Activated T-helper 2 cell treated with anti-CD3 and anti-CD28 coated beads, Interferon-gamma antibody, Interleukin-2, Interleukin-4, amounts not matched to agents 10 μg/mL and 5 μg/mL and 100 μg/mL, durations not matched to agents 14 hours and 24 hours and 36 hours (primary cell): Measurements from ENCODE around the gene RHPN2. TPM values are rescaled to one million over a fixed set of nuclear protein-coding genes. Genes with fewer than 3 reads are reported as not detected.
A peak's percentile ranks its signal among the peaks of the same experiment; 100 is the strongest.

Experiments
- DNase-seq: peaks from one replicate; pipeline ENCODE4 v3.0.0; 2021; ENCODE audit warnings: low spot score
- H3K27ac Mint-ChIP-seq: one replicate; pipeline ENCODE4 v1.8.0; 2021; ENCODE audit warnings: mixed read lengths
- H3K27me3 Mint-ChIP-seq: one replicate; pipeline ENCODE4 v1.8.0; 2021; ENCODE audit warnings: low read depth, mixed read lengths
- H3K36me3 Mint-ChIP-seq: one replicate; pipeline ENCODE4 v1.8.0; 2021; ENCODE audit warnings: low read depth, mixed read lengths
- H3K4me1 Mint-ChIP-seq: one replicate; pipeline ENCODE4 v1.8.0; 2021; ENCODE audit warnings: low read depth, mixed read lengths
- H3K4me3 Mint-ChIP-seq: one replicate; pipeline ENCODE4 v1.8.0; 2021; ENCODE audit warnings: low read depth, mild to moderate bottlenecking, moderate library complexity, mixed read lengths
- H3K9me3 Mint-ChIP-seq: one replicate; pipeline ENCODE4 v1.8.0; 2021; ENCODE audit warnings: mixed read lengths
- intact Hi-C: fragments of 100-400 bp; cut with micrococcal nuclease; formaldehyde crosslinking; loops from one replicate; pipeline ENCODE4 v1.15.1; 2023
- total RNA-seq: library from RNA; stranded (reverse); gene quantifications from 2 replicates; pipeline ENCODE4 v1.2.3, GENCODE V29; 2022

RHPN2 gene
- total RNA-seq, 1 donor from 2014 or later: 3.5 TPM

DNA sequence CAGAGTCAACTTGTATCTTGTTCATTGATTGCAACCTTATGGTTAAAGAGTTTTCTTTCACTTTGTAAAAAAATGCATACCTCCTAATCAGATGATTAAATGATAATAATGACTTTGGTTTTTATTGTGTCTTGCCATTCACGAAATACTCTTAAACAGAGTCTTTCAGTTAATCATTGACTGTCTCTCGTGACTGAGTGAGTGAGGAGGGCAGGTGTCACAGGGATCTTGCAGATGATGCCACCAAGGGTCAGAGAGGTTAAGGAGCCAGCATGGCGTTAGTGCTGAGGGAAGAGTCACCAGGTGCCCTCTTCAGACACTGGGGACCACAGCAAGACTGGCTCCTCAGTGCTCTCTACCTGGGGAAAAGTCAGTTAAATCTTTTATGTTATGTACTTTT, 24.3 kb upstream of the RHPN2 start:
- Mint-ChIP-seq H3K4me3 (no peak overlapping the region), H3K27me3 (no peaks in the 10 kb centered on the region), H3K4me1 (peaks cover 4% of the 10 kb centered on the region), H3K27ac (no peak overlapping the region), H3K36me3 (peaks cover 30% of the 10 kb centered on the region), H3K9me3 (no peaks in the 10 kb centered on the region)
- intact Hi-C loops: no loop called here
- no peak for DNase-seq

DNA sequence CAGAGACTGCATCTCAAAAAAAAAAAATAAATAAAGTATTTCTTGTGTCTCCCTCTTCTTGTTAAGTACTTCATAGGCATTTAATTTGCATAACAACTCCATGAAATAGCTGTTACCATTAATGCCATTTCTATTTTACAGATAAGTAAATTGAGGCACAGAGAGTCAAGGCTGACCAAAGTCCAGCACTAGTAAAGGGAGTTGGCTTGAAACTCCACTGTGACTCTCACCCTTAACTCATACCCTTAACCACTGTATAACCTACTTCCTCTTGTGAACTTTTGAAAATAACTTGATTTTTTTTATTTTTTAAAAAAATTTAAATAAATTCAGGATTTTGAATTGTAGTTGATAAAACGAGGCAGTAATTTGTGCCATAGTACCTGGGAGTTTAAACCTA, 22.3 kb upstream of the RHPN2 start:
- Mint-ChIP-seq H3K27ac (no peak overlapping the region), H3K9me3 (no peaks in the 10 kb centered on the region), H3K4me1 (peaks cover 9% of the 10 kb centered on the region), H3K27me3 (no peaks in the 10 kb centered on the region), H3K36me3 (peaks cover 23% of the 10 kb centered on the region), H3K4me3 (no peak overlapping the region)
- intact Hi-C loops: no loop called here
- DNase-seq: no peak

- Mint-ChIP-seq H3K4me1 (peaks cover 20% of the 10 kb centered on the region), H3K4me3 (no peak overlapping the region), H3K27ac (no peak overlapping the region), H3K27me3 (no peaks in the 10 kb centered on the region), H3K9me3 (no peaks in the 10 kb centered on the region), H3K36me3 (peaks cover 20% of the 10 kb centered on the region)
- intact Hi-C loops: no loop called here
- no peak for DNase-seq
Measured at GRCh38 chr19:33085570-33086128, 21.0 kb upstream of the RHPN2 start.

DNA sequence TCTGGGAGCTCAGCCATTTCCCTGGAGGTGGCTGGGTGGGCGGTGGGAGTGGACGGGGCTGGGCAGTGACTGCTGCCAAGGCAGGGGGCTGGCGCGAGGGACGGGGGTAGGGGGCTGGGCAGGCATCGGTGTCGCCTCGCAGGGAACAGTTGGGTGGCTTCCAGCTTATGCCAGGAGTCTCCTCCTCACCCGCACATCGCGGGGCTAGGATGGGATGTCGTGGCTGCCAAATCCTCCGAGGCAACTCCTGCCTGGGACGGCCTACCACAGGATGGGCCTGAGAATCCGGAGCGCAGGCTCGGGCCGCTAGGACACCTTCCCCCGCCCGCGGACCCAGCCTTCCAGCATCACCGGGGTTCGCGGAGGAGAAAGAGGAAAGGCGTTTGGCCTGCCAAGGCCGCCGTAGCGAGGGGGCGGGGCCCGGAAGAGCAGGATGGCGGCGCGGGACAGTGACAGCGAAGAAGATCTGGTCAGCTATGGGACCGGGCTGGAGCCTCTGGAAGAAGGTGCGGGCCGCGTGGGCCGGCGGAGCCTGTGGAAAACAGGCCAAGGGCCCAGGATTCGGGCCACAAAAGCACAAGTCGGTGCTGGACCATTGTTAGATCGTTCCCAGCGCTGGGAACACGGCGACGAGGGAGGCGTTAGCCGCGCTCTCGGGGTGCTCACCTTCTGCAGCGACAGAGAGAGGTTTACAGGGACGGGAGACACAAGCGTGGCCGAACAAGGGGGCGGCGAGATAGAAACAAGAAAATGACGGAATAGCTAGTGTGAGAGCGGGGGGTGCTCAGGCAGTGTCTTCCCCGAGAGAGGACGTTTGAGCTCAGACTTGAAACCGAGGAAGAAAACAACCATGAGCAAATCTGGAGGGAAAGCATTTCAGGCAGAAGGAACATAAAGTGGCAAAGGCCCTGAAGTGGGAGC, 16.3 kb upstream of the RHPN2 start, which contains the start of gene GPATCH1:
Gene GPATCH1 (plus strand): TSS at position 421 of the 921 bp plus-strand sequence. CDS start 13 bp downstream, at position 434.
- H3K4me3 Mint-ChIP-seq: peak within 1 kb of the TSS; percentile 97
- H3K36me3 Mint-ChIP-seq: peaks cover 5% of the 10 kb centered on the region
- intact Hi-C loops: no loop called here
- H3K27me3 Mint-ChIP-seq: no peaks in the 10 kb centered on the region
- peak within 1 kb of the TSS; percentile 95 for H3K27ac Mint-ChIP-seq
- peaks cover 24% of the 10 kb centered on the region for H3K4me1 Mint-ChIP-seq
- DNase-seq: peak; percentile 83
- no peaks in the 10 kb centered on the region for H3K9me3 Mint-ChIP-seq

DNA sequence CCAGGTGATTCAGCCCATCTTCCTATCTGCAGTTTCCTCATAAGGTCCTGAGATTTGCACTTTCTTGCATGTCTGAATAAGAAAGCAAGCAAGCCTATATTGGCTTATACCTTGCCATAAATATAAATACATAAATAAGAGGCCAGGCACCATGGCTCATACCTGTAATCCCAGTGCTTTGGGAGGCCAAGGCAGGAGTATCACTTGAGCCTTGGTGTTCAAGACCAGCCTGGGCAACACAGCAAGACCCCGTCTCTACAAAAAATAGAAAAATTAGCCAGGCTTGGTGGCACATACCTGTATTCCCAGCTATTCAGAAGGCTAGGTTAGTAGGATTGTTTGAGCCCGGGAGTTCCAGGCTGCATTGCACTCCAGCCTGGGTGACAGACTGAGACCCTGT, 10.8 kb upstream of the RHPN2 start:
- intact Hi-C loops: no loop called here
- H3K36me3 Mint-ChIP-seq: no peaks in the 10 kb centered on the region
- peaks cover 8% of the 10 kb centered on the region for H3K4me1 Mint-ChIP-seq
- no peaks in the 10 kb centered on the region for H3K9me3 Mint-ChIP-seq
- no peak overlapping the region for H3K27ac Mint-ChIP-seq
- DNase-seq: no peak
- H3K4me3 Mint-ChIP-seq: no peak overlapping the region
- H3K27me3 Mint-ChIP-seq: no peaks in the 10 kb centered on the region

GRCh38 chr19:33071887-33072286, 7.2 kb upstream of the RHPN2 start:
- Mint-ChIP-seq H3K4me1 (no peaks in the 10 kb centered on the region), H3K36me3 (no peaks in the 10 kb centered on the region), H3K27ac (no peak overlapping the region), H3K27me3 (peaks cover 3% of the 10 kb centered on the region), H3K4me3 (no peak overlapping the region), H3K9me3 (no peaks in the 10 kb centered on the region)
- intact Hi-C loops: no loop called here
- no peak for DNase-seq

DNA sequence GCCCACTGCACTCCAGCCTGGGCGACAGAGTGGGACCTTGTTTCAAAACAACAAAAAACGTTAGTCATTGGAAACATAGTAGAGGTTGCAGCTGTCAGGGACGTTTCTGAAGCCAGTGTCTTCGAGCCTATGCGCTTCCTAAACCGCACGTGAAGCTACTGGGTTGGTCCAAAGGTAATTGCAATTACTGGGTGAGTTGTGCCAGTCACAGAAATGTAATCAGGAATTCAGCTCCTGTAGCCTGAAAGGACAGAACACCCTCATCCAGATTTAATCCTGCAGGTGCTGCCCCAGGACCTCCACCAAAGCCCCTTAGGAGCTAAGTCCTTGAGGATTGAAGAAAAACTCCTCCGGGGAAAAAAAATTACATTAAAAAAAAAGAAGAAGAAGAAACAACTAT, 2.4 kb upstream of the RHPN2 start:
- H3K4me3 Mint-ChIP-seq: no peak overlapping the region
- H3K9me3 Mint-ChIP-seq: no peaks in the 10 kb centered on the region
- H3K27me3 Mint-ChIP-seq: peaks cover 21% of the 10 kb centered on the region
- no peak for DNase-seq
- H3K27ac Mint-ChIP-seq: no peak overlapping the region
- H3K4me1 Mint-ChIP-seq: no peaks in the 10 kb centered on the region
- H3K36me3 Mint-ChIP-seq: no peaks in the 10 kb centered on the region
- intact Hi-C loops: no loop called here

GRCh38 chr19:33066543-33066942, 1.9 kb upstream of the RHPN2 start:
- Mint-ChIP-seq H3K4me1 (no peaks in the 10 kb centered on the region), H3K36me3 (no peaks in the 10 kb centered on the region), H3K9me3 (no peaks in the 10 kb centered on the region), H3K4me3 (peak overlapping the region; percentile 19), H3K27ac (no peak overlapping the region), H3K27me3 (peaks cover 24% of the 10 kb centered on the region)
- intact Hi-C loops: no loop called here
- DNase-seq: no peak

- Mint-ChIP-seq H3K36me3 (no peaks in the 10 kb centered on the region), H3K27me3 (peaks cover 27% of the 10 kb centered on the region), H3K4me1 (no peaks in the 10 kb centered on the region), H3K9me3 (no peaks in the 10 kb centered on the region), H3K27ac (no peak overlapping the region), H3K4me3 (peak overlapping the region; percentile 67)
- intact Hi-C loops: loop anchor here (5.0 kb wide), 1 partner anchor 92 kb away; the partner anchor contains the start of genes CEP89 and FAAP24
- no peak for DNase-seq
Measured at GRCh38 chr19:33064458-33064791, 263 bp downstream of the RHPN2 start.

DNA sequence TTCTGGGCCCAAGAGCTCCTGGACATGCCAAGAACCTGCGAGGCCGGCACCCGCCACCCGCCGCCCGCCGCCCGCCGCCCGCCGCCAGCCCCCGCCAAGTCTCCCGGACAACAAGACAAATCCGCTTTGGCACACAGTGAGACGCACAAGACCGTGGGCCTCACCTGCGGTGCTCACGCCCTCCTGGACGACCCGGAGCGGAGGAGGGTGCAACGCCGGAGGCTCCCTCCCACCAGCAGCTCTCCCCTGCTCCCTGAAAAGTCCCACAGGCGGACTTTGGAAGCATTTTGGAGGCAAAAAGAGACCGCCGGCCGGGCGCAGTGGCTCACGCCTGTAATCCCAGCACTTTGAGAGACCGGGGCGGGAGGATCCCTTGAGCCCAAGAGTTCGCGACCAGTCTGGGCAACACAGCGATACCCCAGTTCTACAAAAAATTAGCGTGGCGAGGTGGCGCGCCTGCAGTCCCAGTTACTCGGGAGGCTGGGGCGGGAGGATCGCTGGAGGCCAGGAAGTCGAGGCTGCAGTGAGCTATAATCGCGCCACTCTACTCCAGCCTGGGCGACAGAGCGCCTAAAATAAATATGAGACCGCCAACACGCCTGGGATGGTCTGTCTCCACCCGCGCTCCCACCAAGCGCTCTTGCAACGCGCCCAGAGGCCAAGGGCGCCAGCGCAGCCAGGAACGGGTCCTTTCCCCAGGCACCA, 783 bp downstream of the RHPN2 start:
- Mint-ChIP-seq H3K4me3 (peak overlapping the region; percentile 67), H3K27ac (no peak overlapping the region)

DNA sequence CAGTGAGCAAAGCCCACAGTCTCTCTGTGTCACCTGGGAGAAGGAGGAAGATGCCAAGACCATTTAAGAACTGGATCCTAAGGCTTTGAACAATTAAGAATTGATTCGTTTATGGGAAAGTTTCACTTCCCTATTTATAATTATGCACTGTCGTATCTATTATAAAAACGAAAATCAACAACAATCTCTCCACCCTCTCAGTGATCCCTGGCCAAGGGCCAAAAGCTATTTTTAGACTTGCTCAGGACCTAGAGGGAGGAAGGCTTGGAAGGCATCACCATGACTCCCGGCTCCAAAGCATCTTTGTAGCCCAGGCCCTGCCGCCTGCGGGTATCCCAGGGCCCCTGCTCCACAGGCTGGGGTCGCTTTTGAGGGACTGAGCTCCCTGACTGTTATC, 1.3 kb downstream of the RHPN2 start:
- no peak for DNase-seq
- intact Hi-C loops: loop anchor here (5.0 kb wide), 1 partner anchor 91 kb away; the partner anchor contains the start of genes CEP89 and FAAP24
- no peak overlapping the region for H3K27ac Mint-ChIP-seq
- no peak overlapping the region for H3K4me3 Mint-ChIP-seq
- peaks cover 27% of the 10 kb centered on the region for H3K27me3 Mint-ChIP-seq
- H3K9me3 Mint-ChIP-seq: no peaks in the 10 kb centered on the region
- no peaks in the 10 kb centered on the region for H3K36me3 Mint-ChIP-seq
- no peaks in the 10 kb centered on the region for H3K4me1 Mint-ChIP-seq

More for the DNA sequence above, 783 bp downstream of the RHPN2 start:
- intact Hi-C loops: loop anchor here (5.0 kb wide), 1 partner anchor 92 kb away; the partner anchor contains the start of genes CEP89 and FAAP24
- Mint-ChIP-seq H3K27me3 (peaks cover 27% of the 10 kb centered on the region), H3K36me3 (no peaks in the 10 kb centered on the region), H3K9me3 (no peaks in the 10 kb centered on the region), H3K4me1 (no peaks in the 10 kb centered on the region)
- DNase-seq: no peak

- Mint-ChIP-seq H3K27ac (no peak overlapping the region), H3K36me3 (no peaks in the 10 kb centered on the region), H3K9me3 (no peaks in the 10 kb centered on the region), H3K4me3 (no peak overlapping the region), H3K4me1 (no peaks in the 10 kb centered on the region), H3K27me3 (peaks cover 27% of the 10 kb centered on the region)
- DNase-seq: no peak
- intact Hi-C loops: loop anchor here (5.0 kb wide), 1 partner anchor 91 kb away; the partner anchor contains the start of genes CEP89 and FAAP24
Measured at GRCh38 chr19:33062902-33063301, 1.8 kb downstream of the RHPN2 start.
